ENCODE measurements around the gene LCLAT1. TPM values are rescaled to one million over a fixed set of nuclear protein-coding genes. Genes with fewer than 3 reads are reported as not detected.

The LCLAT1 gene
- total RNA-seq, 4 donors from 2014 or later = 47.3 to 68.7 (median 54.1) TPM

- peaks cover 4 to 15% of the 10 kb centered on the region in 2 donors for H3K4me1 ChIP-seq
- no peaks in the 10 kb centered on the region for H3K27me3 ChIP-seq
- TF ChIP-seq CTCF (IDR thresholded peaks at IDR 0.05) = no peak
- no peak for TF ChIP-seq POLR2A (IDR thresholded peaks at IDR 0.05)
- no peaks in the 10 kb centered on the region for H3K9me3 ChIP-seq
- intact Hi-C loops (cut with DNase I) = no loop called here
- no peaks in the 10 kb centered on the region for H3K36me3 ChIP-seq
- WGBS, 2 donors = 86 to 92% methylated on average over 3 of the region's 3 CpGs
- DNase-seq = no peak
- no peak overlapping the region for H3K4me3 ChIP-seq (replicated peaks in 1 of 3)
- no peak overlapping the region for H3K27ac ChIP-seq
Measured at GRCh38 chr2:30439296-30439695, 7.8 kb upstream of the LCLAT1 start.

GRCh38 chr2:30439879-30440278, 7.2 kb upstream of the LCLAT1 start:
- TF ChIP-seq POLR2A (IDR thresholded peaks at IDR 0.05) (no peak), CTCF (IDR thresholded peaks at IDR 0.05) (no peak)
- Histone ChIP-seq H3K36me3 (no peaks in the 10 kb centered on the region), H3K27me3 (no peaks in the 10 kb centered on the region), H3K4me1 (peaks cover 0 to 11% of the 10 kb centered on the region in 2 donors), H3K27ac (no peak overlapping the region), H3K4me3 (replicated peaks in 1 of 3) (no peak overlapping the region), H3K9me3 (no peaks in the 10 kb centered on the region)
- no peak for DNase-seq
- WGBS, 2 donors = 94% methylated on average over 5 of the region's 5 CpGs
- intact Hi-C loops (cut with DNase I) = loop anchor here (10.0 kb wide), 1 partner anchor 75 kb away; no protein-coding TSS in a partner anchor

GRCh38 chr2:30441023-30441422, 6.0 kb upstream of the LCLAT1 start:
- DNase-seq = no peak
- Histone ChIP-seq H3K27me3 (no peaks in the 10 kb centered on the region), H3K4me3 (replicated peaks in 1 of 3) (no peak overlapping the region), H3K27ac (no peak overlapping the region), H3K9me3 (no peaks in the 10 kb centered on the region), H3K36me3 (no peaks in the 10 kb centered on the region), H3K4me1 (peaks cover 0 to 12% of the 10 kb centered on the region in 2 donors)
- no peak for TF ChIP-seq POLR2A (IDR thresholded peaks at IDR 0.05)
- TF ChIP-seq CTCF (IDR thresholded peaks at IDR 0.05) = no peak
- WGBS, 2 donors = 92 to 94% methylated on average over 7 of the region's 7 CpGs
- intact Hi-C loops (cut with DNase I) = loop anchor here (10.0 kb wide), 1 partner anchor 76 kb away; no protein-coding TSS in a partner anchor

- Histone ChIP-seq H3K4me3 (replicated peaks in 1 of 3) (no peak overlapping the region), H3K4me1 (peaks cover 3 to 7% of the 10 kb centered on the region in 2 donors), H3K36me3 (no peaks in the 10 kb centered on the region), H3K27ac (no peak overlapping the region), H3K9me3 (no peaks in the 10 kb centered on the region), H3K27me3 (no peaks in the 10 kb centered on the region)
- DNase-seq = no peak
- intact Hi-C loops (cut with DNase I) = loop anchor here (10.0 kb wide), 1 partner anchor 78 kb away; no protein-coding TSS in a partner anchor
- TF ChIP-seq POLR2A (IDR thresholded peaks at IDR 0.05) (no peak), CTCF (IDR thresholded peaks at IDR 0.05) (no peak)
Measured at GRCh38 chr2:30443081-30443480, 4.0 kb upstream of the LCLAT1 start.

- H3K27me3 ChIP-seq = no peaks in the 10 kb centered on the region
- no peak overlapping the region for H3K4me3 ChIP-seq (replicated peaks in 1 of 3)
- DNase-seq = no peak
- no peaks in the 10 kb centered on the region for H3K9me3 ChIP-seq
- no peaks in the 10 kb centered on the region for H3K36me3 ChIP-seq
- H3K4me1 ChIP-seq = peaks cover 8 to 13% of the 10 kb centered on the region in 2 donors
- intact Hi-C loops (cut with DNase I) = loop anchor here (10.0 kb wide), 1 partner anchor 79 kb away; no protein-coding TSS in a partner anchor
- no peak overlapping the region for H3K27ac ChIP-seq
- no peak for TF ChIP-seq CTCF (IDR thresholded peaks at IDR 0.05)
- TF ChIP-seq POLR2A (IDR thresholded peaks at IDR 0.05) = no peak
- WGBS, 2 donors = 77 to 84% methylated on average over 3 of the region's 3 CpGs
Measured at GRCh38 chr2:30444273-30444672, 2.8 kb upstream of the LCLAT1 start.

Data from thyroid gland (tissue), 4 donors.